Subcutaneous adipose tissue (tissue), 4 donors: Measurements from ENCODE around the gene BACH2. TPM values are rescaled to one million over a fixed set of nuclear protein-coding genes. Genes with fewer than 3 reads are reported as not detected.

Source experiments
- CTCF ChIP-seq: fragments of 450-650 bp; IDR thresholded peaks from one replicate; pipeline ENCODE4 v1.5.1; 2016; ENCODE audit warnings: low read depth, mild to moderate bottlenecking, control low read depth, antibody characterized with exemption, moderate library complexity
- total RNA-seq, 4 donors: library from RNA; depleted of rRNA; stranded (reverse); fragments of >200 nt; gene quantifications; one replicate each; pipeline ENCODE4 v1.1.0, GENCODE V29; 2016

Gene BACH2
- total RNA-seq: 10 to 100 TPM in 1 of 4 donors, 1 to 10 TPM in 3; 1.7 to 15.4 (median 3.9) TPM

GRCh38 chr6:90296341-90297114 lies at the start of gene BACH2:
Gene BACH2 (minus strand): TSS chr6:90296843. CDS start chr6:90008844, 287,999 bp downstream.
- no peak for TF ChIP-seq CTCF

GRCh38 chr6:90343576-90343975 lies 46.9 kb upstream of the BACH2 start:
- TF ChIP-seq CTCF: no peak

GRCh38 chr6:90338409-90338808 lies 41.8 kb upstream of the BACH2 start:
- TF ChIP-seq CTCF: no peak

- no peak for TF ChIP-seq CTCF
Observed at GRCh38 chr6:90336388-90336947, 39.8 kb upstream of the BACH2 start.

GRCh38 chr6:90333928-90334327 lies 37.3 kb upstream of the BACH2 start:
- no peak for TF ChIP-seq CTCF

- TF ChIP-seq CTCF: no peak
Observed at GRCh38 chr6:90329386-90330077, 32.9 kb upstream of the BACH2 start.

- no peak for TF ChIP-seq CTCF
Observed at GRCh38 chr6:90328004-90328403, 31.4 kb upstream of the BACH2 start.
